Smooth muscle cell (in vitro differentiated cells): Measurements from ENCODE around the gene ARTN. TPM values are rescaled to one million over a fixed set of nuclear protein-coding genes. Genes with fewer than 3 reads are reported as not detected.

Experiments used
- DNase-seq: peaks from one replicate; lab custom pipeline; 2025; ENCODE audit not compliant: unreplicated experiment; lab: John Stamatoyannopoulos, UW
- H2AFZ ChIP-seq: fragments of 200-600 bp; sonication (generic); 2 replicates; pipeline ENCODE4 v1.6.0; 2016; ENCODE audit warnings: antibody characterized with exemption, low read depth, mild to moderate bottlenecking
- H3F3A ChIP-seq: fragments of 200-600 bp; sonication (generic); 2 replicates; pipeline ENCODE4 v1.6.0; 2017; ENCODE audit warnings: antibody characterized with exemption, low read depth
- H3K27ac ChIP-seq: fragments of 200-600 bp; sonication (generic); 2 replicates; pipeline ENCODE4 v1.5.1; 2016; ENCODE audit warnings: low read depth, mild to moderate bottlenecking
- H3K27me3 ChIP-seq: fragments of 200-600 bp; sonication (generic); 2 replicates; pipeline ENCODE4 v1.6.1; 2016; ENCODE audit warnings: low read depth, mild to moderate bottlenecking
- H3K36me3 ChIP-seq: fragments of 200-600 bp; sonication (generic); 2 replicates; pipeline ENCODE4 v1.5.1; 2016; ENCODE audit warnings: low read depth
- H3K4me1 ChIP-seq: fragments of 200-600 bp; sonication (generic); 2 replicates; pipeline ENCODE4 v1.5.1; 2016; ENCODE audit warnings: low read depth
- H3K4me2 ChIP-seq: fragments of 200-600 bp; sonication (generic); 2 replicates; pipeline ENCODE4 v1.6.0; 2016; ENCODE audit warnings: mild to moderate bottlenecking
- H3K4me3 ChIP-seq: fragments of 200-600 bp; sonication (generic); 2 replicates; pipeline ENCODE4 v1.5.1; 2016; ENCODE audit warnings: mild to moderate bottlenecking
- H3K79me2 ChIP-seq: fragments of 200-600 bp; sonication (generic); 2 replicates; pipeline ENCODE4 v1.6.0; 2016; ENCODE audit warnings: low read depth, mild to moderate bottlenecking
- H3K9ac ChIP-seq: fragments of 200-600 bp; sonication (generic); 2 replicates; pipeline ENCODE4 v1.6.0; 2016; ENCODE audit warnings: low read depth
- H3K9me3 ChIP-seq: fragments of 200-600 bp; sonication (generic); replicated peaks from 2 replicates; pipeline ENCODE4 v1.5.1; 2016; ENCODE audit warnings: low read depth
- H4K20me1 ChIP-seq: fragments of 200-600 bp; sonication (generic); 2 replicates; pipeline ENCODE4 v1.6.0; 2016; ENCODE audit warnings: low read depth
- WGBS: methylation state at CpG from one replicate; pipeline ENCODE4 v1.1.7; 2016; ENCODE audit warnings: low lambda C conversion rate; 5-methylcytosine and 5-hydroxymethylcytosine counted together
- polyA plus RNA-seq: library from polyadenylated mRNA; unstranded; fragments of >200 nt; fragmentation: Nextera tagmentation; extraction: Ambion mirVana; gene quantifications from 2 replicates; pipeline ENCODE4 v1.2.1, GENCODE V29; 2016
- total RNA-seq: library from RNA; depleted of rRNA; stranded (reverse); fragments of >200 nt; gene quantifications from 2 replicates; pipeline ENCODE4 v1.2.3, GENCODE V29; 2014
- TF ChIP-seq, protein P1 (sequence below): fragments of 200-600 bp; sonication (generic); IDR thresholded peaks from 2 replicates; pipeline ENCODE4 v1.5.1; 2017; ENCODE audit warnings: borderline replicate concordance, mild to moderate bottlenecking, antibody characterized with exemption; ENCODE audit not compliant: insufficient read depth, poor library complexity, severe bottlenecking

ARTN gene
- total and polyA plus RNA-seq, 2 experiments from 2014 or later: 0.27 to 0.36 TPM

DNA sequence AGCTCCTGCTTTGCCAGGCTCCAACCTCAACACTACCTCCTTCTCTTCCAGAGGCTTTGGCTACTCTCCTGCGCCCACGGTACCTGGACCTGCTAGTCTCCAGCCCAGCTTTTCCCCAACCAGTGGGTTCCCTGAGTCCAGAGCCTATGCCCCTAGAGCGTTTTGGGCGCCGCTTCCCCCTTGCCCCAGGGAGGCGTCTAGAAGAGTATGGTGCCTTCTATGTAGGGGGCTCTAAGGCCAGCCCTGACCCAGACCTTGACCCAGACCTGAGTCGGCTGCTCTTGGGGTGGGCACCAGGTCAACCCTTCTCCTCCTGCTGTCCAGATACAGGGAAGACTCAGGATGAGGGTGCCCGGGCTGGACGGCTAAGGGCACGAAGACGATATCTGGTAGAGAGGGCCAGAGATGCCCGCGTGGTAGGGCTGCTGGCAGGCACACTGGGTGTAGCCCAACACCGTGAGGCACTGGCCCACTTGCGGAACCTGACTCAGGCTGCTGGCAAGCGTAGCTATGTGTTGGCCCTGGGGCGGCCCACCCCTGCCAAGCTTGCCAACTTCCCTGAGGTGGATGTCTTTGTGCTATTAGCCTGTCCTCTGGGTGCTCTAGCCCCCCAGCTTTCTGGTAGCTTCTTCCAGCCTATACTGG, 37.9 kb downstream of the ARTN start:
- no peak overlapping the region for H2AFZ ChIP-seq
- H4K20me1 ChIP-seq: peaks cover 11% of the 10 kb centered on the region
- H3K4me2 ChIP-seq: no peak overlapping the region
- no peaks in the 10 kb centered on the region for H3K27me3 ChIP-seq
- H3K79me2 ChIP-seq: peaks cover 24% of the 10 kb centered on the region
- H3F3A ChIP-seq: peaks cover 7% of the 10 kb centered on the region
- H3K4me3 ChIP-seq: no peak overlapping the region
- no peaks in the 10 kb centered on the region for H3K36me3 ChIP-seq
- TF ChIP-seq, protein P1, sequence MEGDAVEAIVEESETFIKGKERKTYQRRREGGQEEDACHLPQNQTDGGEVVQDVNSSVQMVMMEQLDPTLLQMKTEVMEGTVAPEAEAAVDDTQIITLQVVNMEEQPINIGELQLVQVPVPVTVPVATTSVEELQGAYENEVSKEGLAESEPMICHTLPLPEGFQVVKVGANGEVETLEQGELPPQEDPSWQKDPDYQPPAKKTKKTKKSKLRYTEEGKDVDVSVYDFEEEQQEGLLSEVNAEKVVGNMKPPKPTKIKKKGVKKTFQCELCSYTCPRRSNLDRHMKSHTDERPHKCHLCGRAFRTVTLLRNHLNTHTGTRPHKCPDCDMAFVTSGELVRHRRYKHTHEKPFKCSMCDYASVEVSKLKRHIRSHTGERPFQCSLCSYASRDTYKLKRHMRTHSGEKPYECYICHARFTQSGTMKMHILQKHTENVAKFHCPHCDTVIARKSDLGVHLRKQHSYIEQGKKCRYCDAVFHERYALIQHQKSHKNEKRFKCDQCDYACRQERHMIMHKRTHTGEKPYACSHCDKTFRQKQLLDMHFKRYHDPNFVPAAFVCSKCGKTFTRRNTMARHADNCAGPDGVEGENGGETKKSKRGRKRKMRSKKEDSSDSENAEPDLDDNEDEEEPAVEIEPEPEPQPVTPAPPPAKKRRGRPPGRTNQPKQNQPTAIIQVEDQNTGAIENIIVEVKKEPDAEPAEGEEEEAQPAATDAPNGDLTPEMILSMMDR: no peak
- no peak overlapping the region for H3K27ac ChIP-seq
- no peak overlapping the region for H3K9ac ChIP-seq
- 97% methylated on average over 17 of the region's 17 CpGs for WGBS
- peaks cover 17% of the 10 kb centered on the region for H3K4me1 ChIP-seq
- no peaks in the 10 kb centered on the region for H3K9me3 ChIP-seq
- DNase-seq: no peak

DNA sequence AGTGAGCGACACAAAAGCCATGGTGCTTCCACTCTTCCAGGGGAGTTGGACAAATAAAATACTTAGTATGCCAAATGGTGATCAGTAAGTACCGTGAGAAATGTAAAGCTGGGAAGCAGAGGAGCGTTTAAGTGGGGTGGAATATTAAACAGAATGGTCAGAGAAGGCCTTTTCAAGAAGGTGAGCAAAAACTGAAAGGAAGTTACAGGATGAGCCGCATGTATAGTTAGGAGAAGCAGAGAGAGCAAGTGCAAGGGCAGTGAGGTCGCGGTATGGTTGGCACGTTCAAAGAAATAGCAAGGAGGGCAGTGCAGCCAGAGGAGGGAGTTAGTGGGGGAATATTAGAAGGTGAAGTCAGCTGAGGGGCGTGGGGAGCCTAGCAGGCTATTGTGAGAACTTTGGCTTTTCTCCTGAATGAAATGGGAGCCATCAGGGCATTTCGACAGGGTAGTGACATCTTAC, 40.4 kb downstream of the ARTN start:
- no peaks in the 10 kb centered on the region for H3K27me3 ChIP-seq
- H3K4me1 ChIP-seq: peaks cover 24% of the 10 kb centered on the region
- peaks cover 33% of the 10 kb centered on the region for H3K79me2 ChIP-seq
- H4K20me1 ChIP-seq: peaks cover 32% of the 10 kb centered on the region
- peak overlapping the region; percentile 78 for H2AFZ ChIP-seq
- TF ChIP-seq, protein P1: no peak
- no peaks in the 10 kb centered on the region for H3K36me3 ChIP-seq
- peak overlapping the region; percentile 81 for H3K4me3 ChIP-seq
- H3K27ac ChIP-seq: no peak overlapping the region
- 46% methylated on average over 9 of the region's 9 CpGs for WGBS
- no peaks in the 10 kb centered on the region for H3K9me3 ChIP-seq
- no peak for DNase-seq
- H3K9ac ChIP-seq: no peak overlapping the region
- peak overlapping the region; percentile 99 for H3K4me2 ChIP-seq
- H3F3A ChIP-seq: peaks cover 19% of the 10 kb centered on the region

DNA sequence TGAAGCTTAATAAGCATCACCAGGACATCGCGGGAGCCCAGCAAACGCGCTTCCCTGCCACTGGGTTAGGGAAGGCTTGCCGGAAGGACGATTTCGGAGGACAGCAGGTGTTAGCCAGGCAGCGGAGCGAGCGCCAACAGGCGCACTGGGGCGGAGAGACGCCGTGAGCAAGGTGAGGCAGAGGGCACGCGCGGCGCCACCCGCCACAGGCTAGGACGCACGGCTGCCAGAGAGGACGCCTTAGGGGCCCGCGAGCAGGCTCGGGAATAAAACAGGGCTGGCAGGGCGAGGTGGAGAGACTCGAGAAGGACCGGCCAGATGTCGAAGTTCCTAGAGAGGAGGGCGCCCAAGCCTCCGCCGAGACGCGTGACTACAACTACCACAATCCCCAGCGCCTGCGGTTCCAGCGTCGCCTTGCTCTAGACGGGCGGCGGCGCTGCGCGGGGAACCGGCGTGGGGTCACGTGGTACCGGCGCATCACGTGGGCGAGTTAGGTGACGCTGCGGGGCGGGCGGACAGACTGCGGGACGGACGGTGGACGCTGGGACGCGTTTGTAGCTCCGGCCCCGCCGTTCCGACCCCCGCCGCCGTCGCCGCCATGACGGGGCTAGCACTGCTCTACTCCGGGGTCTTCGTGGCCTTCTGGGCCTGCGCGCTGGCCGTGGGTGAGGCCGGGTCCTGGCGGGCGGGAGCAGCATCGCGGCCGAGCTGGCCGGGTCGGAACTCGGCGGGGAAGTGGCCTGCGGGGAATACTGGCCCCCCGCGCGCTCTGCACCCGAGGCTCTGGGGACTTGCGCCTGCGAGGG, 41.0 kb downstream of the ARTN start, which contains the start of gene ATP6V0B:
TSS of gene ATP6V0B (plus strand) at position 518 of the 806 bp plus-strand sequence. CDS start at position 599, 81 bp downstream.
- TF ChIP-seq, protein P1: no peak
- Histone ChIP-seq H3K36me3 (no peaks in the 10 kb centered on the region), H3K4me3 (peak within 1 kb of the TSS; percentile 81), H3K4me2 (peak within 1 kb of the TSS; percentile 99), H3K79me2 (peaks cover 33% of the 10 kb centered on the region), H2AFZ (peak within 1 kb of the TSS; percentile 78), H4K20me1 (peaks cover 32% of the 10 kb centered on the region), H3K27me3 (no peaks in the 10 kb centered on the region), H3K27ac (peak within 1 kb of the TSS; percentile 83), H3F3A (peaks cover 19% of the 10 kb centered on the region), H3K4me1 (peaks cover 24% of the 10 kb centered on the region), H3K9me3 (no peaks in the 10 kb centered on the region), H3K9ac (peak within 1 kb of the TSS; percentile 93)
- peak; percentile 87 for DNase-seq
- WGBS: 1% methylated on average over 58 of the region's 93 CpGs
